NCI-H2196 (cell line): ENCODE results near the gene RABGAP1L.
"Not testable (repeated sequence)": the region's sequence is repeated elsewhere in the genome, so short reads cannot be mapped to it uniquely, and the experiment has no call there.

Experiments used
- DNase-seq: peaks from one replicate; lab custom pipeline; 2025; ENCODE audit not compliant: unreplicated experiment; lab: John Stamatoyannopoulos, UW

The RABGAP1L gene

DNA sequence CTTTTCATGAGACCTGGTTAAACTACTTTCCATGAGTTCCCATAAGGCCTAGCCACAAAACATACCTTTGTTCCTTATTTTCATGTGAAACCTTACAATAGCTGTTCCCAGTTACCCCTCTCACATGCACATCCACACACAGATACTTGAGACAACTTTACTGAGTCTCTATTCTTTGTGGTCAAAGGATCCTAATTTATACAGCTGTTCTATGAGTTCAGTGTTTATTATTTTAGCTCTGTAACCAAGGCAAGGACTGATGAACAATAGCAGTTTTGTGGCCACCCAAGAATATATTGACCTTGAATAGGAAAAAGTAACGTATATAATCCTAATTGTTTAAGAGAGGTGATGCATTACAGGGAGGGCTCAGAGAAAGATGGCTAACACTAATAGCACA is 679.9 kb downstream of the RABGAP1L start:
- DNase-seq, result no peak

DNA sequence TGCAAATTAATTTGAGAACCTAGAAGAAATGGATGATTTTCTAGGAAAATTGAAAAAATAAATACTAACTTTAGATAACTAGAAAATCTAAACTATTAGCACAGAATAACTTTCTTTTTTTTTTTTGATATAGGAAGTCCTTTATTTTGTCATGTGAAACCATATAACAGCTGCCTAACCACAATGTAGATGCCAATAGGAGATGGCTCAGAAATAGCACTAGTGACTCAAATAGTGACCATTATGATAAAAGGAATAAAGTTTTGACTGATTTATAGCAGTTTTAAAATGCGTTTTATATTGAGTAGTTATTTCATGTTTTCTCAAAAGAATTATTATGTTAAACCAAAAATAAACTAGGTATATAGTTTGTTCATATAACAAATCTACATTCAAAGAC is 682.4 kb downstream of the RABGAP1L start:
- DNase-seq, result no peak

DNA sequence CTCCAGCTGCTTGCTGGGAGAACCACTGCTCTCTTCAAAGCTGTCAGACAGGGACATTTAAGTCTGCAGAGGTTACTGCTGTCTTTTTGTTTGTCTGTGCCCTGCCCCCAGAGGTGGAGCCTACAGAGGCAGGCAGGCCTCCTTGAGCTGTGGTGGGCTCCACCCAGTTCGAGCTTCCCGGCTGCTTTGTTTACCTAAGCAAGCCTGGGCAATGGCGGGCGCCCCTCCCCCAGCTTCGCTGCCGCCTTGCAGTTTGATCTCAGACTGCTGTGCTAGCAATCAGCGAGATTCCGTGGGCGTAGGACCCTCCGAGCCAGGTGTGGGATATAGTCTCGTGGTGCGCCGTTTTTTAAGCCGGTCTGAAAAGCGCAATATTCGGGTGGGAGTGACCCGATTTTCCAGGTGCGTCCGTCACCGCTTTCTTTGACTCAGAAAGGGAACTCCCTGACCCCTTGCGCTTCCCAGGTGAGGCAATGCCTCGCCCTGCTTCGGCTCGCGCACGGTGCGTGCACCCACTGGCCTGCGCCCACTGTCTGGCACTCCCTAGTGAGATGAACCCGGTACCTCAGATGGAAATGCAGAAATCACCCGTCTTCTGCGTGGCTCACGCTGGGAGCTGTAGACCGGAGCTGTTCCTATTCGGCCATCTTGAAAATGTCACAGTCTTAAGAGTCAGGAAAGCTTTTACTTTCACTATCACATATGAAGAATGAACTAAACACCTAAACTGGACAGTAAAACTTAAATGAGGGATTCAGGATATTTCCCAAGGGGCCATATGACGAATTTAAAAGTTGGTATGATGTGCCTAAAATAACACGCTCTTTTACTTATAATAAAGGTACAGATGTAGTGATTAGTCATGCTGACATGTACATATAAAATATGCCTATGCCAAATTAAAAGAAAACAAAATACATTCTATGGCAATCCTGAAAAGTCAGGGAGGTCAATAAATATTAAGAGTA is 689.6 kb downstream of the RABGAP1L start:
- DNase-seq, result not testable (repeated sequence)

DNA sequence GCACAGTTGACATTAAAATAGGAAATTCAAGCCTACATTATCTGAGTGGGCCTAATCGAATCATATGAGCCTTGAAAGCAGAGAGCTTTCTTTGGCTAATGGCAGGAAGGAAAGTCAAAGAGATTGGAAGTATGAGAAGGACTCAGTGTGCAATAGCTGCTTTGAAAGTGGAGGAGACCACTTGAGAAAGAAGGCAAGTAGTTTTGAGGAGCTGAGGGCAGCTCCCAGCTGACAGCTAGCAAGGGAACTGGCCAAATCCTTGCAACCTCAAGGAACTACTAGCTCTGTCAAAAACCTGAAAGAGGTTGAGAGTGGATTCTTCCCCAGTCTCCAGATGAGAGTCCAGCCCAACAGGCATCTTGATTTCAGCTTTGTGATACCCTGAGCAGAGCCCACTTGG is 691.4 kb downstream of the RABGAP1L start:
- no peak for DNase-seq

DNA sequence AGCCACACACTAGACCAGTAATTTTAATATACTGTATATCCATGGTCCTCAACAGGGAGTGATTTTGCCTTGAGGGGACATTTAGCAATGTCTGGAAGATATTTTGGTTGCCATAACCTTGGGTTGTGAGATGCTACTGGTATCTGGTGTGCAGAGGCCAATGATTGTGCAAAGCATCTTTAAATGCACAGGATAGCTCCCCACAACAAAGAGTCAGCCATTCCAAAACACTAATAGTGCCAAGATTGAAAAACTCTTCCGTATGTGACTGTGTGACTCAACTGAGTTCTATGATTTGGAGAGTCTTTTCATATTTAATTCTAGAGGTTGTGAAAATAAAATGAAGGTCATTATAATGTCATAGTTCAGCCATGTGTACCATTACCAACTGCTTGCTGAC is 699.0 kb downstream of the RABGAP1L start:
- no peak for DNase-seq

DNA sequence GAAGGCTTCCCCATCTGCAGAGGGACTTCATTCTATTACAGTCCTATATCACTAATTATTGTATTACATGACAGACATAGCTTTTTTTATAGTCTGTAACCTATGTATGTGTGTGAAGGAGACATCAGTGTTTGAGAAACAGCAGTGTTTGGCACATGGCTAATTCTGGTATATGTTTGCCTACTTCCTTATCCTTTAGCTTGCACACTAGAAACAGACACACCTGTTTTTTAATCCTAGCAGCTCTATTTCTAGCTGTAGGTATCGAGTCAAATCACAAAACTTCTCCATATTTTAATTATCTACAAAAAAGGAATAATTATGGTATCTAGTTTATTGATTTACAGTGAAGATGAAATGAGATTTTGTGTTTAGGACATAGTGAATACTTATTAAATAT is 711.0 kb downstream of the RABGAP1L start:
- no peak for DNase-seq

DNA sequence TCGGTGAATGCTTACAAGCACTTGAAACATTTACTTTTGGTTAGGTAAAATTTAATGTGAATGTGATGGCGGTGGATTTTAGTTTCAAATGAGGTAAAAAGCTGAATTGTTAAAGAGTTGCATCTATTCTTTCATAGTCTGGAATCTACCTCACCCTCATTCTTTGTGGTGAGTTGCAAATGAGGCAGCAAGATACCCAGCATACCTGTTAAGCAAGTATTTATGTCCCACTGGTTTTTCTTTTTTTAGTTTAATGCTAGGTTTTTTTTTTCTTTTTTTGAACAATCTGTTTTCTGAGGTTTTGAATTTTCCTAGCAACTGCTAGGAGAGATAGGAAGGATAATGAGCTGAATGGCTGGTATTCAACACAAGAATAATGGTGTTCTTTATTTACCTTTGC is 712.6 kb downstream of the RABGAP1L start:
- DNase-seq, result no peak

DNA sequence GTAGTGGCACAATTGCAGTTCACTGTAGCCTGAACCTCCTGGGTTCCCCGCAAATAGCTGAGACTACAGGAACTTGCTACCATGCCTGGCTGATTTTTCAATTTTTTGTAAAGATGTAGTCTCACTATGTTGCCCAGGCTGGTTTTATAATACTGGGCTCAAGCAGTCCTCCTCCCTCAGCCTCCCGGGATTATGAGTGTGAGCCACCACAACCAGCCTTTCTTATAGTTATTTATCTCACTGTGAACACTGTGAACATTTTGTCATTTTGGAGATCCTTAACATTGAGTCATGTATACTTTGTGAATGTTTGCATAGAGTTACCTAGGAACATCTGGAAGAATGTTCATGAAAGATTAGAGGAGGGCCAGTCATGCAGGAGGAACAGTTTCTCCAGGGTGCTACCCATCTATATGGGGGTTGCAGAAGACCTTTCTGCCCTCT is 713.3 kb downstream of the RABGAP1L start:
- no peak for DNase-seq

DNA sequence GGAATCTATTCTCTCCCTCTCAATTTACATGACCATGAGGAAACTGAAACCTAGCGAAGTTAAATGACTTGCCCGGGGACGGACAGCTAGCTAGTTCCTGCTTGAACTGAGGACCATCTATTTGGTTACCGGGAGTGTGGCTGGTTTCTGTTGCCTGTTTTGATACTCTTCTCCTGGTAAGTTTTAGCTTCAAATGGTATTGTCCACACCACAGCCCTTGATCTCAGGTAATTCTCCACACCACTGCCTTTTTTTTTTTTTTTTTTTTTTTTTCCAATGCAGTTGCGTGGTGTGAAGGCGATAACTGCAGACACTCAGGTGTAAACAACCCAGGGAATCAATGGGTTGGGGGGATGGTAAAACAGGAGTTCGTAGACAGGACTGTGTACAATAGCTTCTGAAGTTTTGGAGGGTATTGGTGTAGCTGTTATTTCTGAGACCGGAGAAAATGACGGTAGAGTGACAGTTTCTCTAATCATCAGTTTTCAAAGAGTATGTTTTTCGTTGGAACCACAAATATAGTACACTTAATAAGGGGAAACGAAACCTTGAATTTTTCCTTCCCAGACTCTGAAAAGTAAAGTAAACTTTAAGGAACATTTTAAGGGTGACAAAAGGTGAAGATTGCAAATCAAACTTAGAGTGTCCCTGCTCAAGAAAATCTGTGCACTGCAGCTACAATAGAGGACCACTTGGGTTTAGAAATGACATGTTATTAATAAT is 715.2 kb downstream of the RABGAP1L start:
- no peak for DNase-seq

DNA sequence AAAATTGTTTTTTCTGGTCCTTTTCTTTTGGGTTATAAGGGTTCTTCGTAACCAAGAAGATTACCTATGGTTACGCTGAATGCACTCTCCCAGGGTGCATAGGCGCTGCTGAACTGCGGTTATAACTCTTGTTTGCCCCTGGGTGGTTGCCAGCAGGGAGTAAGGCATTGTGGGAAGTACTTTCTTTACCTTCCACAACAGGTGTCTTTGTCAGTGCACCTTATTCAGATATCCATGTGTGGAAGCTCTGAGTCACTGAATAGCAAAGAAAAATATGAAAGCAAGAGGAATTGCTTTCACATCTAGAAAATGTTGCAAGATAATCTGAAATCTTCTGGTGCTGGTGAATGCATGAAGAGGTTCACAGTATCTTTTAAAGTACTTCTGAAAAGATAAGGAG is 716.0 kb downstream of the RABGAP1L start:
- peak; percentile 81 for DNase-seq

DNA sequence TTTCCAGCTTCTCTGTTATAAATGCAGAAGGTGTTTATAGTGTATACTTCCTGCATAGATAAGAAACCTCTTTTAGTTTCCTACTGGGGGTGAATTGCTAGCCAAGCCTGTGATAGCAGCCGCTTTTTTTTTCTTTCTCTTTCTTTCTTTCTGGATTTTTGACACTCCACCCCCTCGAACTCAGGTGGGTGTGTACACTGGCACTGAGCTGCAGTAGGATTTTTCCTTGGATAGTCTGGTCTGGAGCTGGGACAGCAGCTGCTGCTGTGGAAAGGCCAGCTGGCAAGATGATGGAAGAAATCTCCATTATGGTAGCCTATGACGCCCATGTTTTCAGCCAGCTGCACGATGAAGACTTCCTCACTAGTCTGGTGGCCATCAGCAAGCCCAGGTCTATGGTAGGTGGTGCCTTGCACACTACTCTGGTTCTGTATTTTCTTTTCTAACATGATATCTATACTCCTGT is 717.9 kb downstream of the RABGAP1L start:
- peak; percentile 17 for DNase-seq

DNA sequence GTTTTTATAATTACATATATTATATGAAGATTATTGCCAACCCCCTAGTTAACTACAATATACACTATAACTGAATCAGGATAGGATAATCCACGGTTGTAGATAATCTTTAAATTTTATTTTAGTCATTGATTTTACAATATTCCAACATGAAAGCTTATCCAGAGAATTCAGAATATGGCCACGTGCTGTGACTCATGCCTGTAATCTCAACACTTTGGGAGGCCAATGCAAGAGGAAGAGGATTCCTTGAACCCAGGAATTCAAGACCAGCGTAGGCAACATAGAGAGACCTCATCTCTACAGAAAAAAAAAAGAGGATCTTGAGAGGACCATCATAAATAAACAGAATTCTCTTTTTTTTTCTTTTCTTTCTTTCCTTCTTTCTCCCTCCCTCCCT is 720.9 kb downstream of the RABGAP1L start:
- no peak for DNase-seq

DNA sequence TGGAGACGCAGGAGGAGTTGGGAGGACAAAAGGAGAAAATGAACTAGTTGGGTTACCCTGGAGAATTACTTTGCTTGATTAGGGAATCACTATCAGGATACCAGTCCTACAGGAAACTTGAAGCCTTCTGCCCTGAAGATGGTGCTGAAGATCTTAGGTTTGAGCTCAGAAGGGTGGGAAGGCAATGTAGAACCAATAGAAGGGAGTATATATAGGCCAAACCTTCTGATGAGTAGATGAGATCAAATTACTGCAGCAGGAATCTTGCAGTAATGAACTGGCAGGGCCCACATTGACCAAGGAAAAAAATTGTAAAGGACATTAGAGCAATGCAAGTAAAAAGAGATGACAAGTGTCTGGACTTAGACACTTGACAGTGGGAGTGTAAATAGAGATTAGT is 724.1 kb downstream of the RABGAP1L start:
- DNase-seq, result no peak

DNA sequence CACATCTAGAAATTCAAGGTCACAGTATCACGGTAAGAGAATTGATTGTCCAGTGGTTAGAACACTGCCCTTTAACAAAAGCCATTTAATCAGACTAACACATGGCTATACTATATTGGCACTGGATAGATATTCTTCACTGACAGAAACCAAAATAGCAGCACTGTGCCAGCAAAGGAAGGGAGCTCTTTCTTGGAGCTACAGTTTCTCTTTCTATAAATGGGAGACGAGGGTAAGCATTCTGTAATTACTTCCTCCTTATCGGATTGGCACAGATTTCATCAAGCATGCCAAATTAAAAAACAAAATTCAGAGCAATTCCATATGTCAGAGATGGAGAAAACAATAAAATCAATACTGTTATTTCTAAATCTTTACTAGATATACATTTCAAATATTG is 724.7 kb downstream of the RABGAP1L start:
- DNase-seq, result no peak

DNA sequence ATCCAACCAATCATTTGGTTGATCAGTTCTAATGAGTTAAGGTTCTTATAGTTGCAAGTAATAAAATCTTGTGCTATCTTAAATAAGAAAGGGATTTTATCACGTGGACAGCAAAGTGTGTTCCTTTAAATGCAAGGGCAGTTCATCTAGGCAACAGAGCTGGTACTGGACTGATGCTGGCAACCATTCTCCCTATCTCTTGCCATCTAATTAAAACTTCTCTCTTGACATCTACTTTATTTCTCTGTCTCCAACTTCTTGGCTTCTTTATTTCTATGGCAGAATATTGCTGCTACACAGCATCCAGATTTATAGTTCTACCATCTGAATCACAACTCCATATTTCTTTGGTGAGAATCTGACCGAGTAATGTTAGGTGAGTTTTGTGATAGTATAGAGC is 725.2 kb downstream of the RABGAP1L start:
- DNase-seq, result no peak

DNA sequence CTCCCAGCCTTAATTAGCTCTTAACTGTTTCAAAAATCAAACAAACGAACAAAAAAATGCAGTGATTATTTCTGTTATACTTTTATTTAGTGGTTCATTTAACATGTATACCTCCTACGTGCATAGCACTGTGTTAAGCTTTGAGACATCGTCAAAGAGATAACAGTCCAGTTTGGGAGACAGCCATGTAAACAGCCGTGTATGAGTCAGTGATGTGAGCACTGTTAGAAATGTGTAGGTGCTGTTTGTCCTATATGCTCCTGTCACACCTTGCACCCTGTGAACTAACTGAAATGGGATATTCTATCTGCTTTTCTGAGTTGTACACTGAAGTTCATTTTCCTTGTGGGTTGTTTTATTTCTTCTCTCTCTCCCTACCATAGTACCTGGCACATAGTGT is 730.7 kb downstream of the RABGAP1L start:
- no peak for DNase-seq

DNA sequence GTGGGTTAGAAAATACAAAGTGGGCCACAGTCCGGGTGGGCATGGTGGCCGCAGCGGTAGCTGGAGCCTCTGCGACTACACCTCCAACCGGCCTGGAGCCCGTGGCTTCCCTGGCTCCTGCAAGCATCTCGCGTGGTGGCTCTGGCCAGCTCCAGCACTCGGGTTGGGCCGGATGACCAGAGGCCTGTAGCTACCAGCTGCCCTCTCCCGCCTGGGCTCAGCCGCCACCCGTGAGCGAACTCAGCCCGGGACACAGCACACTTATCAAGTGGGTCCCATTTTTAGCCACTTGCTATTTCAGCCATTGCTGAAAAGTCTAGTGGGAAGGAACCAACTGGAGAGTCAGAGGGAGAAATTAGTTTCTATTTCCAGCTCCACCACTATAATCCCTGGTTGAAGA is 732.7 kb downstream of the RABGAP1L start:
- DNase-seq, result no peak

DNA sequence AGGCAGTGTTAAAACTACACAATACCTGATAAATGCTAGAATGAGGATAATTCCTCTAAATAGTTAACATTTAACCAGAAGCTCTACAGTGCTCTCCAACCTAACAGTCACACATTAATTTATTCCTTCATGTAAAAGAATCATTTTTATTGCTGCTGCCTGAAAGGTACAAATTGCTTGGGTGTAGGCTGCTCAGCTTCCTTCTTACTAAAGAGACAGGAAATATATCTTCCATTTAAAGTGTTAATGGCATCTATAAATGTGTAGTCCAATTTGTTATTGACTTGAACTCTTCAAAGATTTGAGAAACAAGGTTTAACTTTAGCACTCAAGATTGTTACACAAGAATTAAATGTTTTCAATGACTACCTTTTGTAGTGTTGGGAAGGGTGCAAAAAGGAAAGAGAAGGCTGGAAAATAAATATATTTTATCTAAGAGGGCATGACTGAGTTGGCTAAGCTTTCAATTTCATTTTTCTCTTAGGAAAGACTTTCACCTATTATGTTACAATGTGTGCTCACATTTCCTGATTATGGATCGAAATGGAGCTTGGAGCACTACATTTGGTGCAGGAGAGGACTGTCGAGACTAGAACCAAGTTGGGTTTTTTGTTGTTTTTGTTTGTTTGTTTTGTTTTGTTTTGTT is 734.9 kb downstream of the RABGAP1L start:
- DNase-seq, result no peak

DNA sequence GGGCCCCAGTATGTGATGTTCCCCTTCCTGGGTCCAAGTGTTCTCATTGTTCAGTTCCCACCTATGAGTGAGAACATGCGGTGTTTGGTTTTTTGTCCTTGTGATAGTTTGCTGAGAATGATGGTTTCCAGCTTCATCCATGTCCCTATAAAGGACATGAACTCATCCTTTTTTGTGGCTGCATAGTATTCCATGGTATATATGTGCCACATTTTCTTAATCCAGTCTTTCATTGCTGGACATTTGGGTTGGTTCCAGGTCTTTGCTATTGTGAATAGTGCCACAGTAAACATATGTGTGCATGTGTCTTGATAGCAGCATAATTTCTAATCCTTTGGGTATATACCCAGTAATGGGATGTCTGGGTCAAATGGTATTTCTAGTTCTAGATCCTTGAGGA is 736.3 kb downstream of the RABGAP1L start:
- DNase-seq, result not testable (repeated sequence)

DNA sequence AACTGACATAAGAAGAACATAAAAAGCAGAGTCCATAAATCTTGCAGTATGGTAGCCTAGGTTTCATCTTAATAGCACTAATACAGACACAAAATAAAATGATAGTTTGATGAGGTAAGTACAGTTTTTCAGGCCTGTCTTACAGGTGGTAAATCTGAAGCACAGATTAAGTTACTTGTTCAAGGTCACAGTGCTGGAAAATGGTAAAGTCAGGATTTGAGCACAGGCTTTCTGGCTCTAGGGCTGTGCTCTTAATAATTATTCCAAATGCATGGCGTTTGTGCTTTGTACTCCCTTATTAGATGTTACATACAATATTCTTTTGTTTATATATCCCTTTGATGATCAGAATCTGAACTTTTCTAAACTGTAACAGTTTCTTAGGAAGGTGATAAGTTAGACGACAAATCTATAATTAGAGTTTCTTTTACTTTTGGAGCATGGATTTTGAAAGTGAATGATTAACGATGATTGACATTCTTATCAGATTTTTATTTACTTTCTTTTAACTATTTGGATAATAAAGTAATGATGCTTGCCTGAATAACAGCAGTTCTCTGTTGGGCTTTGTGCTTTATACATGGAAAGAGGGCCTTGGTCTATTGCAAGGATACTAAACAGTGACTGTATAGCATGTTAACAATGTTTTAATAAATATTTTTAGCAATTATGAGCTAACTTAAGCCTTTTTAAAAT is 738.9 kb downstream of the RABGAP1L start:
- no peak for DNase-seq

DNA sequence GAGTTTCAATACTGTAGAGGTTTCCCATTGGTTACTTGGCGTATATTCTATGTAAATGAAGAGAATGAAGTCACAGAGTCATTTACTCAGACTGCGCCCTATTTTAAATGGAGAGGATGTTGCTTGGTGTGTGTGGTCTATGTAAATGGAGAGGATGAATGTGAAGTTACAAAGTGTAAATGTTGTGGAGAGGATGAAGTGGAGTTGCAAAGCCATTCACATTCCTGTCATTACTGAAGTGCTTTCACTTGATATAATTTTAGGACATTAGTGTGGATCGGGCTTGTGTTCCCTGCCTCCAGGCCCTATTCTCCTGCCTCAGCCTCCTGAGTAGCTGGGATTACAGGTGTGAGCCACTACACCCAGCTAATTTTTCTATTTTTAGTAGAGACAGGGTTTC is 741.0 kb downstream of the RABGAP1L start:
- DNase-seq, result no peak
